Thoracic aorta (tissue), 2 donors: Measurements from ENCODE around the gene CEACAM3. TPM values are rescaled to one million over a fixed set of nuclear protein-coding genes. Genes with fewer than 3 reads are reported as not detected.
"Not testable (repeated sequence)": the region's sequence is repeated elsewhere in the genome, so short reads cannot be mapped to it uniquely, and the experiment has no call there.

Experiments used
- ATAC-seq: fragments of 150-250 bp; one replicate; pipeline ENCODE4 v1.8.0; 2017; ENCODE audit warnings: low read depth; ENCODE audit not compliant: insufficient number of reproducible peaks, low FRiP score
- DNase-seq: peaks from one replicate; pipeline ENCODE4 v3.0.0-alpha.2; 2020; ENCODE audit warnings: low spot score
- H3K27ac ChIP-seq, 2 donors: fragments of 200-600 bp; sonication (generic); 1 replicate in 1 of 2; 2 replicates in 1 of 2; pipeline ENCODE4 v1.5.1; 2016; ENCODE audit warnings: mild to moderate bottlenecking in 2 of 2, moderate library complexity in 2 of 2
- H3K27me3 ChIP-seq: fragments of 200-600 bp; sonication (generic); replicated peaks from 2 replicates; pipeline ENCODE4 v1.6.0; 2016; ENCODE audit warnings: mild to moderate bottlenecking; ENCODE audit not compliant: insufficient read depth
- H3K36me3 ChIP-seq: fragments of 200-600 bp; sonication (generic); one replicate; pipeline ENCODE4 v1.5.1; 2016
- H3K4me1 ChIP-seq, 2 donors: fragments of 200-600 bp; sonication (generic); 1 replicate in 1 of 2; 2 replicates in 1 of 2; pipeline versions ENCODE4 v1.5.1 to v1.6.0; 2016; ENCODE audit warnings: low read depth in 2 of 2, mild to moderate bottlenecking in 1 of 2; ENCODE audit not compliant: control insufficient read depth in 1 of 2
- H3K4me3 ChIP-seq: fragments of 200-600 bp; sonication (generic); 2 replicates; pipeline ENCODE4 v1.5.1; 2016; ENCODE audit warnings: mild to moderate bottlenecking
- H3K9me3 ChIP-seq: fragments of 200-600 bp; sonication (generic); 2 replicates; pipeline ENCODE4 v1.5.1; 2016
- total RNA-seq, 2 donors: library from RNA; depleted of rRNA; stranded (reverse); fragments of >200 nt; gene quantifications; one replicate each; pipeline versions ENCODE4 v1.1.0 to v1.2.3, GENCODE V29; 2016
- TF ChIP-seq, protein P1 (sequence below): fragments of 200-600 bp; sonication (generic); IDR thresholded peaks from one replicate; pipeline ENCODE4 v1.5.1; 2019; ENCODE audit warnings: antibody characterized with exemption

The CEACAM3 gene
- not detected for total RNA-seq

DNA sequence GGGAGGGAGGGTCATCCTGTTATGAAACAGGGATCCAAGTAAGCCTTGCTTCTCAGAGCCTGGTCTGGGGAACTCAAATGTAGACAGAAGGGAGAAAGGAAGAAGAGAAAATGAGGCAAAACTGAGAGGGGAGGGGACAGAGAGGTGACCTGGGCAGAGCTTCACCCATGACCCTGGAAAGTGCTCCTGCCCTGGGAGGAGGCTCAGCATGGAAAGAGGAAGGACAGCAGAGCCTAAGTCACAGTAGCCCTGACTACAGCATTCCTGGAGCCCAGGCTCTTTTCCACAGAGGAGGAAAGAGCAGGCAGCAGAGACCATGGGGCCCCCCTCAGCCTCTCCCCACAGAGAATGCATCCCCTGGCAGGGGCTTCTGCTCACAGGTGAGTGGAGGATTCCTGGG lies at the start of gene CEACAM3:
TSS of gene CEACAM3 (plus strand) at position 226 of the 400 bp plus-strand sequence. CDS start at position 317, 91 bp downstream.
- DNase-seq (no peak), ATAC-seq (no peak)
- TF ChIP-seq, protein P1, sequence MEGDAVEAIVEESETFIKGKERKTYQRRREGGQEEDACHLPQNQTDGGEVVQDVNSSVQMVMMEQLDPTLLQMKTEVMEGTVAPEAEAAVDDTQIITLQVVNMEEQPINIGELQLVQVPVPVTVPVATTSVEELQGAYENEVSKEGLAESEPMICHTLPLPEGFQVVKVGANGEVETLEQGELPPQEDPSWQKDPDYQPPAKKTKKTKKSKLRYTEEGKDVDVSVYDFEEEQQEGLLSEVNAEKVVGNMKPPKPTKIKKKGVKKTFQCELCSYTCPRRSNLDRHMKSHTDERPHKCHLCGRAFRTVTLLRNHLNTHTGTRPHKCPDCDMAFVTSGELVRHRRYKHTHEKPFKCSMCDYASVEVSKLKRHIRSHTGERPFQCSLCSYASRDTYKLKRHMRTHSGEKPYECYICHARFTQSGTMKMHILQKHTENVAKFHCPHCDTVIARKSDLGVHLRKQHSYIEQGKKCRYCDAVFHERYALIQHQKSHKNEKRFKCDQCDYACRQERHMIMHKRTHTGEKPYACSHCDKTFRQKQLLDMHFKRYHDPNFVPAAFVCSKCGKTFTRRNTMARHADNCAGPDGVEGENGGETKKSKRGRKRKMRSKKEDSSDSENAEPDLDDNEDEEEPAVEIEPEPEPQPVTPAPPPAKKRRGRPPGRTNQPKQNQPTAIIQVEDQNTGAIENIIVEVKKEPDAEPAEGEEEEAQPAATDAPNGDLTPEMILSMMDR = no peak
- Histone ChIP-seq H3K9me3 (no peaks in the 10 kb centered on the region), H3K36me3 (no peaks in the 10 kb centered on the region), H3K27ac (no peak within 1 kb of the TSS), H3K27me3 (no peaks in the 10 kb centered on the region), H3K4me1 (no peaks in the 10 kb centered on the region), H3K4me3 (no peak within 1 kb of the TSS)

DNA sequence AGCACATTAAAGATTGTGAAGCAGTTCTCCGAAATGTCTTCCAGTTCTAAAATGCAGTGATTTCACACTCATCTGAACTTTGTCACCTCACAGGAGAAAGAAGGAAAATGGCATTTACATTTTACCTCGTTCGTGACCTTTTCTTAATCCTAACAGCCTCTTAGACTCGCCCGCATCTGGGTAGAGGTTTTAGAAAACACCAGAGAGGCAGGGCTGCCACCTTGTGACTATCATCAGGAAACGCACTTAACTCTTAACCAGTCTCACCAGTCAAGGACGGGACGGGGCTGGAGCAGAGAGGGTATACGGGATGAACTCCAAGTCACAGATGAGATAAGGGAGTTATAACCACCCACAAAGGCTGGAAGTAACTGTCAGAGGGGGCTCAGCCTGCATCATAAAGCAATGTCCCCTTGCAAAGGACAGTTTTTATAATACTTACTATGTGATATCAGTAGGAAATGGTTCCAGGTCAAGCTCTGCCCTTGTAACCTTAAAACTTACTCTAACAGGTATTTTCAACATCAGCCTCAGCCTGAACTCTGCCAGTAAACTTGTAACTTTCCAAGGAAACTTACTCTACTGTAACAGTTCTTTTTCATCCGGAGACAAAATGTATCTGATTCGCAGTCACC lies 49.7 kb upstream of the CEACAM3 start:
- ATAC-seq (no peak), DNase-seq (no peak)
- Histone ChIP-seq H3K36me3 (no peaks in the 10 kb centered on the region), H3K27me3 (no peaks in the 10 kb centered on the region), H3K27ac (no peak overlapping the region), H3K4me1 (no peaks in the 10 kb centered on the region), H3K9me3 (no peaks in the 10 kb centered on the region), H3K4me3 (no peak overlapping the region)
- TF ChIP-seq, protein P1 = no peak

DNA sequence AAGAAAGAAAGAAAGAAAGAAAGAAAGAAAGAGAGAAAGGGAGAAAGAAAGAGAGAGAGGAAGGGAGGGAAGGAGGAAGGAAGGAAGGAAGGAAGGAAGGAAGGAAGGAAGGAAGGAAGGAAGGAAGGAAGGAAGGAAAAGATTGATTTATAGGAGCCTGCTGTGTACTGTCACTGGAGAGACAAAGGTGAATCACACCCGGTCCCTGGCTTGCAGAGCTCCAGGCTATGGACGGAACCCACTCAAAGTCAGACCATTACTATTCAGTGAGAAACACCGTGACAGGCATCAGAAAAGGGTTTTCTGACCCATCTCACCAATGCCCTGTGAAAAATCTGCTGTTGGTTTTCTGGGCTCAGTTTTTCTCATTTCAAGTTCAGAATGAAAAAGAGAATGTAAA lies 48.4 kb upstream of the CEACAM3 start:
- TF ChIP-seq, protein P1 = no peak
- ATAC-seq (no peak), DNase-seq (no peak)
- H3K4me1 ChIP-seq = no peaks in the 10 kb centered on the region
- no peak overlapping the region for H3K27ac ChIP-seq
- H3K9me3 ChIP-seq = no peaks in the 10 kb centered on the region
- no peaks in the 10 kb centered on the region for H3K36me3 ChIP-seq
- H3K4me3 ChIP-seq = no peak overlapping the region
- no peaks in the 10 kb centered on the region for H3K27me3 ChIP-seq

DNA sequence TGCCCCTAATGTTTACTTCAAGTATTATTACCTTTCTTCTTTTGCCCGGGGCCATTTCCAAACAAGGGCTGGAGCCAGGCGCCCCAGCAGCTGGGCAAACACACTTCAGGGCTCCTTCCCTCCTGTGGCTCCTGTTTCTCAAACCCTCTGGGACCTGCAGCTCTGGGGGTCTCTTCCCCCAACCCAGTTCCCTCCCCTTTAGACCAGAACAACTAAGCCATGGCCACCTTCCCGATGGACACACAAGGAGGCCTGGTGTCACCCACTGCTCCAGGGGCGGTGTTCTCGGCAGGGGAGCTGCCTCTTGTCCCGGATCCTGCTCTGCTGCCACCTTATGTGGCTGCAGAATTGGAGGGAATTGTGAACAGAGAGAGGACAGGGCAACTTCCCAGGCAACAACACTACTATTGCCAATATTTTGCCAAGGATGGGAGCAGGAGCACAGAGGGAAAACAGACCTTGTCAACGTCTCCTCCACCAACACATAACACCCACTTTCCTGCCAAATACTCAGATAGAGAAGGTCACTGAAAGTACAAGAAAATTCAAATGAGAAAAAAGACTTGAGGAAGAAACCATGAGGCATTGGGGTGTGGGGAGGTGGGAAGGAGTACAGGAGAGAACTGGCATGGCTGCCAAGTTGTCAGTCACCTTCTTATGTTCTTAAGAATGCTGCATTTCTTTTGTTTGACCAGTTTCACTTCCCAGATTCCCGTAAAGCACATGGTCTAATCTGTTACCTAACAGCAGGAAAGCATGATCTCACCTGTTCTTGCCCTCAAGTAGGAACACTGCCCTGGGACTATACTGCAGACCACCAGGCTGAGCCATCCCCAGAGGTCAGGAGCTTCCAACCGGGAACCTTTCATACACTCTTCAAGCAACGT lies 45.9 kb upstream of the CEACAM3 start:
- not testable (repeated sequence) for H3K4me3 ChIP-seq, H3K36me3 ChIP-seq, ATAC-seq, H3K4me1 ChIP-seq, H3K27me3 ChIP-seq, H3K9me3 ChIP-seq, H3K27ac ChIP-seq, DNase-seq

DNA sequence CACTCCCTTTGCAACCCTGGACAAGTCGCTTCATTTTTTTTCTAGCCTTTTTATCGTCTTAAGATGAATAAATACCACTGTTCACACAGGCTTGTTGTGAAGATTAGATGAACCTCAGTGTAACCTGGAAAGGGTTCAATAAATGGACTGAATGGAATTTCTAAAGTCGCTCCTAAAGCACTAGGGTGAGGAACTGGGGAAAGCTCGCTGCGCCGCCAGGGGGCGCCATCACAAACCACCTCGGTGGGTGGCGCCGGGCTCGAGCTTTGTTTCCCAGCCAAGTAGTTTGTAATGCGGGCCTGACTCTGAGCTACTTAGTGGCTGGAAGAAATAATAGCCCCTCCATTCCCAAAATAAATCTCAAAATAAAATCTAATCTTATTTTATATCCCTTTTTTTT lies 43.2 kb upstream of the CEACAM3 start:
- Histone ChIP-seq H3K27ac (no peak overlapping the region), H3K4me1 (no peaks in the 10 kb centered on the region), H3K27me3 (no peaks in the 10 kb centered on the region), H3K9me3 (no peaks in the 10 kb centered on the region), H3K36me3 (no peaks in the 10 kb centered on the region), H3K4me3 (no peak overlapping the region)
- DNase-seq (no peak), ATAC-seq (no peak)
- TF ChIP-seq, protein P1 = peak; percentile 31
